ENCODE measurements around the gene NF2.

NF2 gene

DNA sequence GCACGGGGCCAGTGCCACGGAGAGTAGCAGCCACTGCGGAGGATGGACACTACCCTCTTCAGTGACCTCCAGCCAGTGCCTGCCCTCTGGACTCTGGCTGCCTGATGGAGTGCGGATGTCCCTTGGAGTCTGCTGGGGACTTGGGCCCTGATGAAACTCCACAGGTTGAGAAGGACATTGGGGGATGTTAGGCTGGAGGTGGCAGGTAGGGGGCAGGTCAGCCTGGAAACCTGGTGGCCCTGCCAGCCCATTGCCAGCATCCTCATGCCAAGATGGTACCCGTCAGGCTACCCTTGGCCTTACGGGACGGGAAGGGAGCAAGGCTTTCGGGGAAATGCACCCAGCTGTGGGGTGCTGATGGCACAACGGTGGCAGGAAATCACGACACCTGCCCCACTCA lies 120.3 kb downstream of the NF2 start:
- DNase-seq (ENCODE audit: low read depth): no peak

DNA sequence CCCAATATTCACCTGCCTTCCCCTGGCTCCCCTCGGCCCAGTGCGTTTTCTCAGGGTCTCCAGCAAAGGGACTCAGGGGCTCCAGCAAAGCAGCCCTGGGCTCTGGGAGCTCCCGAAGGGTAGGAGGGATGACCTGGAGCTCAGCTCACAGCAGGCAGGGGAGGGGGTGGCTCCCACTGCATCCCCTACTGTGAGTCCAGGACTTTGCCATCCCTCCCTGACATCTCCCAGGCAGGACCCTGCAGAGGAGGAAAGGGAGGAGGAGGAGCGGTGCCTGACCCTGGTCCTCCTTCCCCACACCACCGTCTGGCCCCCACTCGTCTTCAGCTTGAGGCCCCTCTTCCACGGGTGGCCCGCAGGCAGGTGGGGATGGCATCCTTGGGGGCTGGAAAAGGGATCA lies 121.4 kb downstream of the NF2 start:
- no peak for DNase-seq (ENCODE audit: low read depth)

DNA sequence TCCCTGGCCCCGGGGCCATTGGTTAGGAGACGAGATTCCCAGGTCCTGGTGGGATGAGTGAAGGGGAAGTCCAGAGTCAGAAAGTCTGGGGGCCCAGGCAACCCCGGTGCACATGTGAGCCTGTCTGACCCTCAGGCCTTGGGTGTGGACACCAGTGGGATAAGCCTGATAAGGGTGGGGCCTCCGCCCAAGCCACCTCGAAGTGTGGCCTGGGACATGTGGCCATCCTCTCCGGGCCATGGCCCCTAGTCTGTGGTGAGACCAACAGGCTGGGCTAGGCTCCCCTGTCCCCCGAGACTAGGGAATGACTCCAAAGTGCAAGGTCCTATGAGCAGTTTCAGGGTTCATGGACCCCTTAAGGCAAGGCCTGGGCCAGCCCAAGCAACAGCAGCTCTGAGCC lies 122.7 kb downstream of the NF2 start:
- no peak for DNase-seq (ENCODE audit: low read depth)

DNA sequence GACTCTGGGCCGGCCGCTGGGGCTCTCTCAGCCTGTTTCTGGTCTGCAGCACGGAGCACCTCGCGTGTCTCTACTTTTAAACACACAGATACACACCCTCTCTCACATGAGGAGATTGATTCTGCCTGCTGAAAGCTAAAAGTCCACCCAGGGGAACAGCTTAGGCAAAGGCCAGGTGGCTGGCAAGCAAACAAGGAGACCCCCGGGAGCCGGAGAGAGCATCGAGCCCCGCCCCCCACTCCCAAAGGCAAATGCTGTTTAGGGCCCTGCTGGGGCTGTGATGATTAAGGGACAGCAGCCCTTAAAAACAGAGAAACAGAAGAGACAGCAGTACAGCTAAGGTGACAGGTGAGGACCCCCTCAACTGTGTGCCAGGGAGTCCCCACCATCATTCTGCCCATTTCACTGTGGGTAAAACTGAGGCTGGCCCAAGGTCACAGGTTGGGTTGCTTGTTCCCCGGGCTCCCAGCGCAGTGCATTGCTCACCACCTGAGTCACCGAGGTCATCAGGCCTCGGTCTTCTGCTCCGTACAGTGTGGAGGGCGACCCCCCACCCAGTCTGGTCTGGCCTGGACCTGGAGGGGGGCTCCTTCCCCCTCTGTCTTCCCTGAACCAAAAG lies 123.2 kb downstream of the NF2 start:
- DNase-seq (ENCODE audit: low read depth): no peak

DNA sequence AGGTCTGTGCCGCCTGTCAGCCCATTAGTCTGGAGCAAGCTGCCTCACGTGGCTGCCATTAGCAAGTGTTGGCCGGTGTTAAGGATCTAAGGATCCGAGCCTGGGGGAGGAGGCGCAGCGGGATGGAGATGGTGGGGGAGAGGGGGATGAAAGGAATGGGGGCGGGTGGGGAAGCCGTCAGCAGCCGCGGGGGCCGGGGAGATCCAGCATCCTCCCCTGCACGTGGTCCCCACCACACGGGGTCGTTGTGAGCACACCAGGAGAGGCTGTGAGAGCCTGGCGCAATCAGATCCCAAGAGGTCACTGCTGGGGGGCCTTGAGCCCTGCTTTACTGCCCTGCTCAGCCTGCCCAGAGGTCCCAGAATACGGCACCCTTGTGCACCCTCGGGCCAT lies 123.7 kb downstream of the NF2 start:
- no peak for DNase-seq (ENCODE audit: low read depth)

DNA sequence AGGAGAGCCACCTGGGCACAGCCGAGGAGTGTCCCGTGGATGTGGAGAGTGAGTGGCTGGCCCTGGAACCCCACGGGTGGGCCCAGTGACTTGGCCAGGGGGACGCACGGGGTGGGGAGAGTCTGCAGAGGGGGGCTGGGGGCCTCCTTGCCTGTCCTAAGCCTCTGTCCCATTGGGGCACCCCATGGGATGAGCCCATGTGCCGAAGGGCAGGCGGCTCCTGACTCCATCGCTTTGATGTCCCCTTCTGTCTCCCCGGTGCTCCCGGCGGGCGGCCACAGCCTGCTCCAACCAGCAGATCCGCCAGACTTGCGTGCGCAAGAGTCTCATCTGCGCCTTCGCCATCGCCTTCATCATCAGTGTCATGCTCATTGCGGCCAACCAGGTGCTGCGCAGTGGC lies 125.7 kb downstream of the NF2 start:
- no peak for DNase-seq (ENCODE audit: low read depth)

DNA sequence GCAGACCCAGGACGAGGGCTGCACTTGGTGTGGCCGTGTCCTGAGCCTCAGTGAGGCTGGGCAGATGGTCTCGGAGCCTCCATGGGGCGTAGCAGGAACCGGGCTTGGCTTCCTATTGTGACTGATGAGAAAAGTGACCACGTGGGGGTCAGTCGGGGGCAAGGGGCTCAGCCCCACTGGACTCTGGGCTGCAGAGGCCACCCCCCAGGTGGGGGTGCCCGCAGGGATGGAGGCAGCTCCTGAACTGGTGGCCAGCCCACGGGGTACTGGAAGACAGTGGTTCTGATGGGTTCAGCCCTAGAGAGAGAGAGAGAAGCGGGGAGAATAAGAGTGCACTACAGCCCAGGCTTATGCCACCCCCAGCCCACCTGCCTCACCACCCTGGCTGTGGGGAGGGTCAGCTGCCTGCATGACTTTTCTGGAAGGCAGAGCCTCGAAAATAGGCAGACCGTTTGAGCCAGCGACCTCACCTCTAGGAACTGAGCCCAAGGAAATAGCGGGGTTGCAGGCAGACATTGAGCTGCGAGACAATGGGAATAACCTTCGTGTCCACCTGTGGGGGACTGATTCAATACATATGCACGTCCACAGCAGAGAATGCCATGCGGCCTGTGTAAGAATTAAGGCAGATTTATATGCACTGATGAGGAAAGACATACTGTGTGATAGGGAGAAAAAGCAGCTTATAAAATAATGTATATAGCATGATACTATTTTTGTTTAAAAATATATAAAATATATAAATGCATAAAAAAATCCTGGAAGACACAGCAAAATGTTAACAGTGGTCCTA lies 127.8 kb downstream of the NF2 start:
- DNase-seq (ENCODE audit: low read depth): no peak

DNA sequence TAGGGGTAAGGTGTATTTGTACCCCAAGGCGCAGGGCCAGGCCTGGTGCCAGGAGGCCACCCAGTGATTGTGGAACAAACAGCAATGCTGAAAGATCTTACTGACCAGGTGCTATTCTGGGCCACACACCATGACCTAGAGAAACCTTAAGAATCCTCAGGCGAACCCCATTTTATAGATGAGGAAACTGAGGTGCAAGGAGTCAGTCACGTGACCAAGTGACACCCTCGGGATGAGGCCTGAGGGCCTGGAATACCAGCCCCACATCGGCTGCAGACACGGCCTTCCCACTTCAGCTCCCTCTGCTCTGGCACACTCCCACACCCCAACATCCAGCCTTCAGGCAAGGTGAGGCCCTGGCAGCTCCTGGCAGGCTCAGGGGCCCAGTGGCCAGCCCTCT lies 129.4 kb downstream of the NF2 start:
- no peak for DNase-seq (ENCODE audit: low read depth)

DNA sequence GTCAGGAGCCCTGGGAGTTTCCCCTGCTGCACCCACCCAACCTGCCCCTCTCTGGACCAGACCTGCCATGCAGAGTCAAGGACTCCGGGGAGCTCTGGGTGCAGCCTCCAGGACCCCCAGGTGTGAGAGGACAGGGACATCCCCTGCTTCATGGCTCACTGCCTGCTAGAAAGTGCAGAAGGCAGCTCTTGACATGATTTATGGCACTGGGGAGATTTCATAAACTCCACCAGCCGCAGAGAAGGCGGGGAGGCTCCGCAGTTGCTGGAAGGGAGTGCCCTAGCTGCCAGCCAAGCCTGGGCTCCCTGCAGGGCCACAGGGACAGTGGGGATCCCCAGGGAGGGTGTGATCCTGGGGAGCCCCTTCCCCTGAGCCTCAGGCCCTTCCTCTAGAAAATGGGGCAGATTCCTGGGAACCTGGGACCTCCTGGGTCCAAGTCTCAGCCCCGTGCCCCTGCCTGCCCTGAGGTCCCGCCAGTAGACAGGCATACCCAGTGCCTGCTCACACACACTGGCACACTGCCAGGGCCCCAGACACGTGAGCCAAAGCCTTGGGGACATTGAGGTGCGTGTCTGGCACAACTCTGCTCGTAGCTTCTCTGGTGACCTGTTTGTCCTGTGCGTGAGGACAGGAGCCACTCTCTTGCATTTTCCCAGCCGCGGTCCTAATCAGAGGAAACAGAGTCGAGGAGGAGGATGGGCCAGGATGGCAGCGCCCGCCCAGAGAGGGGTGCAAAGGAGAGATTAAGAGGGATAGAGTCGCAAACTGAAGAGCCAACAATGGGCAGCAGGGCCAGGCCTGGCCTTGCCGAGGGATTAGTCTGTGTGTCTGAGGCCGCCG lies 130.1 kb downstream of the NF2 start:
- DNase-seq (ENCODE audit: low read depth): no peak

DNA sequence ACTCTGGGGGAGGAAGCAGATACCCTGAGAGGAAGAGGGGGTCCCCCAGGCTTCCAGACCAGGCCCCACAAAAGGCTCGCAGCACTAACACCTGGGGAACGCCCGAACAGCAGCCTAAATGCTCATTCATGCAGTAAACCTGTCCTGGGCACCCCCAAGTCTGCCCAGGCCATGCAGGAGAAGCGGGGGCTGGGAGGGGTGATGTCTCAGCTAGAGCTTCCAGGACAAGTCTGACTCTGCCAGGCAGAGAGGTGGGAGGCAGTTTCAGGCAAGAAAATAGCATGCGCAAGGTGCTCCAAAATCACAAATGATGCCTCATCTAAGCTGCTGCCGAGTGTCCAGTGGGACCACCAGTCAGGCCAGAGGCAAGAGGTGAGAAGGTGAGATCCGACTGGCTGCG lies 131.0 kb downstream of the NF2 start:
- DNase-seq (ENCODE audit: low read depth): no peak

DNA sequence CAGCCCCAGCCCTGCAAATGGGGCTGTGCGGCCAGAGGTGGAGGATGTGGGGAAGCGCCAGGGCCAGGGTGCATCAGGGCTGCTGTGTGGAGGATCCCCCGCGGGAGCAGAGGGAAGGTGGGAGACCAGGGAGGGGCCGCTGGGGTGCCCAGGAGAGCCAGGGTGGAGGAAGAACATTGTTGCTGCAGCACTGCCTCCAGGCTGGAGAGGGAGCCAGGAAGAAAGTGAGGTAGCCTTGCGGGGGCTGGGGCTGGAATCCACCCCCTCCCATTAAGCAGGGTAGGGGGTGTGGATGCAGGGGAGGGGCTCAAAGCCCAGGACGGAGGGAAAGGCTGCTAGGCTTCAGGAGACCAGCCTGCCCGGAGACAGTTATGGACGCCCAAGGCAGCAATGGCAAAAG lies 131.4 kb downstream of the NF2 start:
- no peak for DNase-seq (ENCODE audit: low read depth)

DNA sequence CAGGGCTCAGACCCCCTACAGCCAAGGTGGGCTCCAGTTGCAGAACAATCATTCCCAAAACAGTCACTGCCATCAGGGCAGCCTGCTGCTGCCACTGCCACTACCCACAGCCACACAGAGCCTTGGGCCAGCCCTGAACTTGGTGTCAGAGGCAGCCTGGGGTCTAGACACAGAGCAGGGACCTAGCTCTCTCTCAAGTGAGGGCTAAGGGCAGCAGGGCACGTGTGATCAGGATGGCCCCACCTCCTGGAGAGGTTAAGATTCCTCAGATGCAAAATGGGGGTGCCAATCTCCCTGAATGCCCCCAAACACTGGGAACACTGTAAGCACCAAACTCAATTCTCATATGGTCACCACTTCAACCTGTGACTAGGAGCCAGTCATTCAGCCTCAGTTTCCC lies 132.0 kb downstream of the NF2 start:
- DNase-seq (ENCODE audit: low read depth): no peak

DNA sequence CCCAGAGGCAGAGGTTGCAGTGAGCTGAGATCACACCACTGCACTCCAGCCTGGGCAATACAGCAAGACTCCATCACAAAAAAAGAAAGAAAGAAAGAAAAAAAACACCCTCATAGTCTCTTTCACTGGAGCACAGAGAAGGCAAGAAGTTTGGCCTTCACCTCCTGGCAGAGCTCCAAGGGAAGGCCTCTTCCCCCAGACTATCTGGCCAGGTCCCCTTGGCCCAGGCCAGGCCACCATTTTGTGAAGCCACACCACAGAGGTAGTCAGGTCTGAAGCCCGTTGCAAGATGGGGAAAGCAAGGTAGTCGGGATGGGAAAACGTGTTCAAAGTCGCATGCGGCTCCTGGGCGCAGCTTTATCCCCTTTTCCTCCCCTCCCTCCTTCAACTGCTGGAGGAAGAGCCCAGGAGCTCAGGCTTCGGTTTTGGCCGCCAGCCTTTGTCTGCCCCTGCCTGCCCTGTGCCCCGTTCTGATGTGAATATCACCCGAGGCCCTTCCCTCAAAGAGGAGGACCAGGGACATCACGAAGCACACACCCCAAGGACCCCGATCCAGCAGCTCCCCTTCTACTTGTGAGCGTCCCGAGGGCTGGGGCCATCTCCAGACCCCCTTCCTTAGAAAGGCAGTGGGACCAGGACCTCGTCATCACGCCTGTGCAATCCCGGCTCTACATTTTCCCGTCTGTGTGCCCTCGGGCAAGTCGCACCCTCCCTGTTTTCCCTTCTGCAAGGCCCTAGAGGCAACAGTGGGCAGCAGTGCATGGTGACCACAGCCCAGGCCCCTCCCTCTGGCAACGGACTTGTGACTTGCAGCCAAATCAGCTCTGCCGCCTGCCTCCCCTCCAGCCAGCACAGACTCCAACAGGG lies 134.1 kb downstream of the NF2 start:
- DNase-seq (ENCODE audit: low read depth): no peak

DNA sequence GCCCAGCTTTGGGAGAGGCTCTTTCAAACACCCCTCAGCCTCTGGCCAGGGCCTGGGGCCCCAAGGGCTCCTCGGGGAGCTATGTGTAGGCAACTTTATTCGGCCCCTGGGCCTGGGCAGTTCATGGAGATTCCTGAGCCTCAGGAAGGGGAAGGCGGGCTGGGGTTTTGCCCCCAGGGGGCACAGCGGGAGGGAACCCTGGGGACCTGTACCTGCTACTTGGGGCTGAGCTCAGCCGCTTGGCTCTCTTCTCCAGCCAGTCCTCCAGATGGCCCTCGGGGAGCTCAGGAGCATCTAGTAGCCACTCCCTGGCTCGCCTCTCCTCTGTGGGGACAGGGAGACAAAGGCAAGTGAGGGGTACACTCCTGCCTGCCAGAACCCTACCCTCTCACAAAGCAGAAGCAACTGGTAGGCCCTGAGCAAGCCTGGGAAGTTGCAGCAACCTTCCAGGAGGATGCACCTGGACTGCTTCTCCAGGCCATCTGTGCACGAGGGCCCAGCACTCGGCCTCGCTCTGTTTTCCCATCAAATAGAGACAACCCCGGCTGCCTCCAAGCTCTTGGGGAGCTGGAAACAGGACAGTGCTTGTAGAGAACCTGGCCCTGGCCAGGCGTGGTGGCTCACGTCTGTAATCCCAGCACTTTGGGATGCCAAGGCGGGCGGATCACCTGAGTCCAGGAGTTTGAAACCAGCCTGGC lies 134.8 kb downstream of the NF2 start:
- no peak for DNase-seq (ENCODE audit: low read depth)

DNA sequence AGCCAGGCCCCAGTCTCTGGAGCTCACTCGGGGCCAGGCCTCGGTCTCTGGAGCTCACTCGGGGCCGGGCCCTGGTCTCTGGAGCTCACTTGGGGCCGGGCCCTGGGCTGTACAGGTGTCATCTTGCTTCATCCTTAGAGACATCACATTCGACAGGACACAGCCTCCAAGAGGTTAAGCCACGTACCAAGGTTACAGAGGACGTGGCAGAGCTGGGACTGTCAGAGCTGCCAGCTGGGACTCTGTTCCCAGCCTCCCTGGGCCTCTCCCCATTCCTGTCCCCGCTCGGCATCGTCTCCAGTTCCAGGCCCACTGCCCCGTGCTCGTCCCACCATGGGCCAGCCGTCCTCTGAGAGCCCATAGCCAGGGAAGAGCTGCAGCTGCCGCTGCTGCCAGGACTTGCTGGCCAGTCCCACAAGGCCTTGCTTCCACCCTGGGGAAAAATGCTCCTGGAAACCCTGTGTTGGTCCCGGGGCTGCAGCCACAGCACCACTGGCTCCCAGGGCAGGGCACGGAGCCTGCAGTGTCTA lies 136.0 kb downstream of the NF2 start:
- DNase-seq (ENCODE audit: low read depth): no peak

DNA sequence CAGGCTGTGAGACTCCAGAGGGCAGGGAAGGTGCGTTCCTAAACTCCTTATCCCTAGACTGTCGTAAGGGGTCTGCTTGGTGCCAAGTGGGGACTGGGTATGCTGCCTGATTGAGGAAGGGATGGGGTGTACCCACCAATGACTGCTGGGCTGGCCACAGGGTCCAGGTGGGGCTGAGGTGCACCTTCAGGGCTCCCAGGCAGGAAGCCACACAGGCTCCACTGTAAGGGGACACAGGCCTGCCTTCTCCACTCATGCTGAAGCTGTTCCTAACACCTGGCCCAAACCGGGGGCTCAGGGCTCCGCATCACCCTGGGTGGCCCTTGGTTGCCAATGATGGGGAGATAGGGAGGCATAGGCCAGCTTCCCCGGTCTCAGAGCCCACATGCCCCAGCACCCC lies 136.8 kb downstream of the NF2 start:
- DNase-seq (ENCODE audit: low read depth): no peak

DNA sequence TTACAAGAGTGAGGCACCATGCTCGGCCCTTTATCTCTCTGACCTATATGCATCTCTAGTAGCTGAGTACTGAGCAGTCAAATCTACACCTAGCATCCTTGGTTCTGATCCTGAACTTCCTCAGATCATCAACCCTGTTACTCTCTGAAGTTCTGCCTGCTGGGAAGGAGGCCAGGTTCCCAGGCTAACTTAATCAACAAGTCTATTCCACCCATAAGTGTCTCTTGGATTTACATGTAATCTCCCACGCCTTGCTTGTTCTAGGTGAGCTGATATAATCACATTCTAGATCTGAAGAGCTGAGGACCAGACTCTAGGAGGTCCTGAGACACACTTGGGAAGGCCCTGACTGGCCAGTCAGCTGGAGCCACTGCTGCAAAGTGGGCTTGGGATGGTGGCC lies 138.5 kb downstream of the NF2 start:
- DNase-seq (ENCODE audit: low read depth): no peak

DNA sequence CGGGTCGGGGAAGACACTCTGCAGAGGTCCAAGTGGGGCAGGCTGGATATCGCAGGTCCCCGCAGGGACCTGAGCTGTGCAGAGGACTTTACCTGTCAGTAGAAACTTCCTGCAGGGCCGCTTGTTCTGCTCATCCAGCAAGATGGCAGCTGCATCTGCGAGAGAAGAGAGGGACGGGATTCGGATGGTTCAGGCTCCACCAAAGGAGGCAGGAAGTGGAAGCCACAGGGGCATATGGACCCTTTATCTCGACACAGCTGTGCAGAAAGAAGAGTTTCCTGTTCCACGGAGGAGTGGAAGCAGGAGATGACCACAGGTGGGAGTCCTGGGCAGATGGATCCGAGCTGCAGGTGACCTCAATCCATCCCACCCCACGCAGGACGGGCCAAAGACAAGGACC lies 138.9 kb downstream of the NF2 start:
- DNase-seq (ENCODE audit: low read depth): no peak

DNA sequence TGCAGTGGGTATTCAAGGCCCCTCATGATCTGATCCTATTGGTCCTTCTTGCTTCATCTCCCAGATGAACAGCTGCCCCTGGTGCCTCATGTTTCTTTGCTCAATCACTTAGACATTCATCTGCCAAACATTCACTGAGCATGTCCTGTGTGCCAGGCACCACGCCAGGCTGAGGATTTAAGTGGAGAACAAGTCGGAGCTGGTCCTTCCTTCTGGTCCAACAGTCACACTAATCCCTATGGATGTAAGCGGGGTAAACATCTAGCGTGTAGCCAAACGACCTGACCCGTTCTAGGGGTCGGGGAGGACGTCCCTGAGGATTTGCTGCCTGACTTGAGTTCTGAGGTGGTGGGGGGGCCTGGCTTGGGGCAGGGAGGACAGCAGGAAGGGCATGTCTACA lies 141.5 kb downstream of the NF2 start:
- DNase-seq (ENCODE audit: low read depth): no peak

DNA sequence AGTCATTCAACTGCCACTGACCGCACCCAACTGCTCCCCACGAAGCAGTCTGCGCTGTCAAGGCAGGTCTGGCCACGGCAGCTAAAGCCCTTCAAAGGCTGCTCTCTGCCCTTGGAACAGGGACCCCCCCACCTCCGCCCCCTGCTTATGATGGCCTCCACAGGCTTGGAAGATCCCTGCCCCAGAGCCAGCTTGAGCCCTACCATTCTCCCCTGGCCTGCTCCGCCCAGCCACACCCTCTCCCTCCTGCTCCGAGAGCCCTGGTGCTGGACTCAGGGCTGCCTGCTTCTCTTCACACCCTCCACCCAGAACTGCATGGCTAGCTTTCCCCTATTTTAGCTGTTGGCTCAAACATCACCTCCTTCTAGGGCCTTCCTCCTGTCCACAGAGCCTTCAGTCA lies 144.4 kb downstream of the NF2 start:
- DNase-seq (ENCODE audit: low read depth): no peak

Data from stimulated activated CD8-positive, alpha-beta memory T cell treated with anti-CD3 and anti-CD28 coated beads, Interleukin-12 subunit alpha, Interleukin-12 subunit beta, amount 100 ng/mL, for 4 hours (primary cell).